Testis (tissue), 2 donors: ENCODE measurements around the gene TCN2.

Experiments used
- CTCF ChIP-seq, 3 experiments: fragments of 450-650 bp in 2 of 3; fragments of 200-600 bp in 1 of 3; sonication (generic) in 1 of 3; IDR thresholded peaks; one replicate each; pipeline ENCODE4 v1.5.1; 2016 to 2019; ENCODE audit warnings: antibody characterized with exemption in 3 of 3, mild to moderate bottlenecking in 2 of 3, moderate library complexity in 1 of 3
- POLR2A ChIP-seq: fragments of 450-650 bp; IDR thresholded peaks from one replicate; pipeline ENCODE4 v1.6.1; 2017; ENCODE audit warnings: antibody characterized with exemption, mild to moderate bottlenecking, moderate library complexity

- TF ChIP-seq CTCF (IDR thresholded peaks at IDR 0.05): no peak
- no peak for TF ChIP-seq POLR2A
Observed at GRCh38 chr22:30611197-30611596, 4.2 kb downstream of the TCN2 start.
